HepG2 (cell line): ENCODE results near the gene MT1F. TPM values are rescaled to one million over a fixed set of nuclear protein-coding genes. Genes with fewer than 3 reads are reported as not detected.
A peak's percentile ranks its signal among the peaks of the same experiment; 100 is the strongest.

ENCODE experiments used
- ATF6 ChIP-seq: sonication (generic); formaldehyde crosslinking; conservative IDR thresholded peaks from 2 replicates; pipeline ENCODE4 v1.4.0; 2020; ENCODE audit warnings: missing genetic modification reagents
- HOXD1 ChIP-seq: sonication (generic); formaldehyde crosslinking; IDR thresholded peaks from 2 replicates; pipeline ENCODE4 v1.5.0; 2020; ENCODE audit warnings: missing genetic modification reagents
- IKZF5 ChIP-seq: IDR thresholded peaks from 2 replicates; pipeline ENCODE4 v1.6.1; 2018; ENCODE audit warnings: missing genetic modification reagents, mild to moderate bottlenecking, missing compliant biosample characterization
- IRF1 ChIP-seq: sonication (generic); formaldehyde crosslinking; IDR thresholded peaks from 2 replicates; pipeline ENCODE4 v1.4.0; 2020; ENCODE audit warnings: low read depth, mild to moderate bottlenecking, missing genetic modification reagents
- KDM5B ChIP-seq: sonication (generic); formaldehyde crosslinking; IDR thresholded peaks from 2 replicates; pipeline ENCODE4 v1.4.0; 2020; ENCODE audit warnings: missing genetic modification reagents, mild to moderate bottlenecking, borderline replicate concordance
- MED1 ChIP-seq: sonication (generic); formaldehyde crosslinking; IDR thresholded peaks from 2 replicates; pipeline ENCODE4 v1.4.0; 2020; ENCODE audit warnings: missing genetic modification reagents
- MYNN ChIP-seq: sonication (generic); formaldehyde crosslinking; IDR thresholded peaks from 2 replicates; pipeline ENCODE4 v1.4.0; 2020; ENCODE audit warnings: mild to moderate bottlenecking, low read depth, missing genetic modification reagents
- SAFB2 ChIP-seq: sonication (generic); formaldehyde crosslinking; IDR thresholded peaks from 2 replicates; pipeline ENCODE4 v1.5.1; 2020; ENCODE audit warnings: missing genetic modification reagents, low read depth, mild to moderate bottlenecking, borderline replicate concordance
- SALL1 ChIP-seq: sonication (generic); formaldehyde crosslinking; IDR thresholded peaks from 2 replicates; pipeline ENCODE4 v1.8.0; 2022; ENCODE audit warnings: mild to moderate bottlenecking, missing genetic modification reagents
- SIX4 ChIP-seq: sonication (generic); formaldehyde crosslinking; IDR thresholded peaks from 2 replicates; pipeline ENCODE4 v1.4.0; 2020; ENCODE audit warnings: missing genetic modification reagents
- ZMAT5 ChIP-seq: sonication (generic); formaldehyde crosslinking; IDR thresholded peaks from 2 replicates; pipeline ENCODE4 v1.5.0; 2020; ENCODE audit warnings: mild to moderate bottlenecking, low read depth, missing genetic modification reagents, borderline replicate concordance
- ZNF124 ChIP-seq: sonication (generic); formaldehyde crosslinking; IDR thresholded peaks from 2 replicates; pipeline ENCODE4 v1.4.0; 2020; ENCODE audit warnings: missing genetic modification reagents
- ZNF280D ChIP-seq: sonication (generic); formaldehyde crosslinking; IDR thresholded peaks from 2 replicates; pipeline ENCODE4 v1.5.1; 2020; ENCODE audit warnings: mild to moderate bottlenecking, missing genetic modification reagents
- ZNF282 ChIP-seq: fragments of 450-650 bp; IDR thresholded peaks from 2 replicates; pipeline ENCODE4 v1.6.1; 2018; ENCODE audit not compliant: partially characterized antibody
- ZNF292 ChIP-seq: sonication (generic); formaldehyde crosslinking; IDR thresholded peaks from 2 replicates; pipeline ENCODE4 v1.8.1; 2022; ENCODE audit warnings: mild to moderate bottlenecking, low read depth, missing genetic modification reagents, borderline replicate concordance
- ZNF550 ChIP-seq: sonication (generic); formaldehyde crosslinking; IDR thresholded peaks from 2 replicates; pipeline ENCODE4 v1.4.0; 2020; ENCODE audit warnings: mild to moderate bottlenecking, missing genetic modification reagents, borderline replicate concordance
- ZNF607 ChIP-seq: sonication (generic); formaldehyde crosslinking; IDR thresholded peaks from 2 replicates; pipeline ENCODE4 v1.5.1; 2020; ENCODE audit warnings: missing genetic modification reagents, mild to moderate bottlenecking, borderline replicate concordance
- polyA plus RNA-seq, 8 experiments: library from polyadenylated mRNA; depleted of rRNA in 3 of 8; stranded (reverse) in 7 of 8; unstranded in 1 of 8; fragments of >200 nt; fragmentation: Illumina TruSeq in 4 of 8; extraction: Trizol in 4 of 8; gene quantifications; 2 replicates each; pipeline versions ENCODE4 v1.2.1 to v1.2.3, GENCODE V29; 2011 to 2016; ENCODE audit warnings: low read depth in 4 of 8, missing spikeins in 1 of 8, mixed read lengths in 1 of 8; ENCODE audit not compliant: insufficient read depth in 1 of 8
- total RNA-seq, 5 experiments: library from RNA; depleted of rRNA; stranded (reverse); fragments of >200 nt; fragmentation: Illumina TruSeq; extraction: Trizol; gene quantifications; 2 replicates each; pipeline ENCODE4 v1.2.3, GENCODE V29; 2016; ENCODE audit warnings: low read depth in 1 of 5
- TF ChIP-seq, protein P1 (sequence below): IDR thresholded peaks from 2 replicates; pipeline ENCODE4 v1.6.1; 2012; ENCODE audit warnings: low read depth, low read length, improper control_type of control experiment

MT1F gene
- total and polyA plus RNA-seq, 2 of the 13 experiments (the other 11 are each of a cell fraction or from before 2014, with no cell fraction given), result 1.9 to 169 TPM

GRCh38 chr16:56681939-56682702, 24.4 kb downstream of the MT1F start, which contains the start of gene MT1X (continued):
- TF ChIP-seq SALL1, result peak; percentile 67; the same call in 1 of the 2 replicates
- no peak for TF ChIP-seq SIX4 (CRISPR knock-in tag)
- TF ChIP-seq ZNF280D (CRISPR knock-in tag), result no peak
- TF ChIP-seq, protein P1, sequence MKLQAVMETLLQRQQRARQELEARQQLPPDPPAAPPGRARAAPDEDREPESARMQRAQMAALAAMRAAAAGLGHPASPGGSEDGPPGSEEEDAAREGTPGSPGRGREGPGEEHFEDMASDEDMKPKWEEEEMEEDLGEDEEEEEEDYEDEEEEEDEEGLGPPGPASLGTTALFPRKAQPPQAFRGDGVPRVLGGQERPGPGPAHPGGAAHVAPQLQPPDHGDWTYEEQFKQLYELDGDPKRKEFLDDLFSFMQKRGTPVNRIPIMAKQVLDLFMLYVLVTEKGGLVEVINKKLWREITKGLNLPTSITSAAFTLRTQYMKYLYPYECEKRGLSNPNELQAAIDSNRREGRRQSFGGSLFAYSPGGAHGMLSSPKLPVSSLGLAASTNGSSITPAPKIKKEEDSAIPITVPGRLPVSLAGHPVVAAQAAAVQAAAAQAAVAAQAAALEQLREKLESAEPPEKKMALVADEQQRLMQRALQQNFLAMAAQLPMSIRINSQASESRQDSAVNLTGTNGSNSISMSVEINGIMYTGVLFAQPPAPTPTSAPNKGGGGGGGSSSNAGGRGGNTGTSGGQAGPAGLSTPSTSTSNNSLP, result no peak
- TF ChIP-seq ZNF292 (CRISPR knock-in tag), result peak; percentile 74
- no peak for TF ChIP-seq MYNN
- no peak for TF ChIP-seq ZNF607
- no peak; the same call in 1 of the 2 replicates for TF ChIP-seq ZNF550 (CRISPR knock-in tag)
- TF ChIP-seq ZNF282, result no peak
- peak; percentile 64; the same call in 1 of the 2 replicates for TF ChIP-seq MED1 (CRISPR knock-in tag)
- no peak for TF ChIP-seq ZMAT5 (CRISPR knock-in tag)
- TF ChIP-seq HOXD1, result peak; percentile 58; the same call in 1 of the 2 replicates
- no peak; the same call in none of the 2 replicates for TF ChIP-seq IKZF5 (CRISPR knock-in tag)
- TF ChIP-seq KDM5B, result peak; percentile 83
- no peak for TF ChIP-seq ATF6 (CRISPR knock-in tag)
- TF ChIP-seq IRF1 (CRISPR knock-in tag), result 0 out of 2 replicates have a peak, but pooled peaks have one; percentile 24
- peak; percentile 83; the same call in 1 of the 2 replicates for TF ChIP-seq SAFB2 (CRISPR knock-in tag)
- peak; percentile 46; the same call in 1 of the 2 replicates for TF ChIP-seq ZNF124 (CRISPR knock-in tag)
